ENCODE measurements around the gene SCAMP4.
A peak's percentile ranks its signal among the peaks of the same experiment; 100 is the strongest.

Gene SCAMP4

DNA sequence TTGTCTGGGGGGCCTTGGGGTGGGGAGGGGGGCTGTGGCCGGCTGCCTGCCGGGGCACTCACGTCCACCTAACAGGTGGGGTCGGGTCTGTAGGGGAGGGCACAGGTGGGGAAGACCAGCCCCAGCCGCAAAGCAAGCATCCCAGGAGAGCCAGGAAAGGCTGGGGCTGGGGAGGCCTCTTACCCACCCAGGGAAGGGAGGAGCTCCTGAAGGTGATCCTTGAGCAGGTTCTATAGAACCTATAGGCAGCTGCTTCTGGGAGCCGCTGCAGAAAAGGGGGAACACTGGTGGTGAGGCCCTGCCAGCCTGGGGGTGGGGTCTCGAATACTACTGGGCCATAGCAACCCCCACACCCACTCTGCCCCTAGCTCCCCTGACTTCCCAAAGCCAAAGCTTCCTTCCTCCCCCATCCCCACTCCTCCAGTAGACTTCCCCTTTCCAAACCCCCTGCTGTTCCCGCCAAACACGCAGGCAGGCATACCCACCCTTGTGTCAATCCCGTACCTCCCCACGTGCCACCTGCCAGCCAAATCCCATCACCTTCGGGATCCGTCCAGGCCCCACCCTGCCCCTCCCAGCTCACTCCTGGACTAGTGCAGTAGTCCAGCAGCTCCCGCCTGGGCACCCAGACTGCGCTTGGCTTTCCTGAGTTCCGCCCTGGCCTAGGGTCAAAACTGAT is 47.4 kb upstream of the SCAMP4 start:
- Histone ChIP-seq H3K27me3 (ENCODE audit: insufficient read depth, low read length) (peaks cover 10% of the 10 kb centered on the region), H3K4ac (ENCODE audit: low read depth, low read length) (no peak overlapping the region), H3K36me3 (ENCODE audit: control insufficient read depth in 1 of 2, insufficient read depth in 2 of 2, low read length in 2 of 2) (peaks cover 0 to 3% of the 10 kb centered on the region in 2 experiments), H3K9ac (ENCODE audit: low read length) (no peak overlapping the region), H3K27ac (ENCODE audit: low read depth, low read length) (no peak overlapping the region), H2BK5ac (ENCODE audit: low read depth, low read length, poor library complexity) (no peak overlapping the region), H3K79me2 (ENCODE audit: control insufficient read depth, insufficient read depth, low read length, poor library complexity) (peaks cover 7% of the 10 kb centered on the region), H4K12ac (ENCODE audit: low read depth, low read length) (no peak overlapping the region), H3K14ac (ENCODE audit: low read length) (no peak overlapping the region), H4K8ac (ENCODE audit: low read depth, low read length) (no peak overlapping the region), H3K79me1 (ENCODE audit: low read length) (peaks cover 5% of the 10 kb centered on the region), H2BK120ac (ENCODE audit: insufficient read depth, low read length, poor library complexity) (no peak overlapping the region), H3K18ac (ENCODE audit: low read length) (no peak overlapping the region), H3K9me3 (ENCODE audit: insufficient read depth, low read depth, low read length) (no peaks in the 10 kb centered on the region), H3K4me3 (ENCODE audit: low read depth, low read length) (no peak overlapping the region), H2AFZ (ENCODE audit: insufficient read depth, low read length, poor library complexity) (no peak overlapping the region), H2AK5ac (ENCODE audit: low read length) (no peak overlapping the region), H4K91ac (ENCODE audit: low read depth, low read length) (no peak overlapping the region), H3K4me1 (ENCODE audit: control insufficient read depth in 1 of 2, insufficient read depth in 2 of 2, low read length in 2 of 2) (peaks cover 36 to 40% of the 10 kb centered on the region in 2 experiments), H3K4me2 (ENCODE audit: low read length) (peak overlapping the region; percentile 82), H2BK12ac (ENCODE audit: low read length) (no peak overlapping the region), H3K23ac (ENCODE audit: low read length) (no peak overlapping the region)
- no peak for DNase-seq
- no CpG with 5 or more reads among the region's 16 CpGs for whole genome bisulfite sequencing (ENCODE audit: extremely low coverage, insufficient coverage, insufficient read length)

DNA sequence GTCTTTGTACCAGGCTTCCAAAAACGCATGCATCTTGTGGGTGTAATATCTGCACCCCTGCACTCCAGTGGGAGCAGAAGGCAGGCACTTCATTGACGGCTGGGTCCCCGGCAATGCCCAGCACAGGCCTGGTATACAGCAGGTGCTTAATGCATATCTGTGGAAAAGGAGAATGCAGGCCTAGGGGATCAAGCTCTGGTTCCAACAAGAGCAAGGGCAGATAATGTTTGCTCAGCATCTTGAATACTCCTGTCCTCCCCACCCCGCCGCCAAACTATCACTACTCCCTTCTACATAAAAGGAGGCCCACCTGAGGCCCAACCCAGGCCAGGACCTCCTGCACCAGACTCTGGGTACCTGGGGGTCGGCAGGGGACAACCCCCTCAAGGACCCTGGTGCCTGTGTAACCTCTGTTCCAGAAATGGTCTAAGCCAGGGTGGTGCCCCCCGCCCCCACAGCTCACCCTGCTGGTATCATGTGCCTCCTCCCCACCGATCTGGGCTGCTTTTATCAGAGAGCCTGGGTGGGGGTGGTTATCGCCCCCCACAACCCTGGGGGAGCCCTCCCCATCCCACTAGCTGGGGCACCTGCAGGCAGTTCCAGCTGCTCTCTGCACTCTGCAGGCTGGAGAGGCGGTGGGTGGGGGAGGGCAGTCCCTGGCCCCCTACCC is 46.7 kb upstream of the SCAMP4 start:
- H4K8ac ChIP-seq (ENCODE audit: low read depth, low read length), result no peak overlapping the region

DNA sequence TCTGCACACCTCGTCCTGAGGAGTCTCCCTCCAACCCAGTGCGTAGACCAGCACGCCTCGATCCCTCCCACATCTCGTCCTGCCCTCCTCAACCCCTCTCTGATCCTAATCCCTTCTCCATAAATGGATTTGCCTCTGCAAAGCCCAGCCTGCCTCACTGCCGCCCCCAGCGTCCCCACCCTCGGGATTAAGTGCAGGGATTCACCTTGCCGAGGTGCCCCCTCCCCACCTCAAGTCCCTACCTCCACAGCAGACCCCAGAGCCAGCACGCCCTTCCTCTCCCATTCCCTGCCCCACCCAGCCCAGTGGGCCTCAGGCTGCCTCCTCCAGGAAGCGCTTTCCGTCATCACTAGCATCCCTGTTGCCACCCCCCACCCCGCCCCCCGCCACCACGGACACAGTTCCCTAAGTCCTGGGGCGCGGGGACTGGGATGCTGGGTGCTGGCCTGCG is 45.8 kb upstream of the SCAMP4 start:
- Histone ChIP-seq H3K27me3 (ENCODE audit: insufficient read depth, low read length) (peaks cover 10% of the 10 kb centered on the region), H2BK5ac (ENCODE audit: low read depth, low read length, poor library complexity) (no peak overlapping the region), H3K4me2 (ENCODE audit: low read length) (no peak overlapping the region), H3K79me2 (ENCODE audit: control insufficient read depth, insufficient read depth, low read length, poor library complexity) (peaks cover 11% of the 10 kb centered on the region), H2BK120ac (ENCODE audit: insufficient read depth, low read length, poor library complexity) (no peak overlapping the region), H3K79me1 (ENCODE audit: low read length) (peaks cover 7% of the 10 kb centered on the region), H3K4me3 (ENCODE audit: low read depth, low read length) (no peak overlapping the region), H4K91ac (ENCODE audit: low read depth, low read length) (no peak overlapping the region), H3K9ac (ENCODE audit: low read length) (no peak overlapping the region), H3K27ac (ENCODE audit: low read depth, low read length) (no peak overlapping the region), H3K4me1 (ENCODE audit: control insufficient read depth in 1 of 2, insufficient read depth in 2 of 2, low read length in 2 of 2) (peaks cover 36 to 37% of the 10 kb centered on the region in 2 experiments), H2AK5ac (ENCODE audit: low read length) (no peak overlapping the region), H3K36me3 (ENCODE audit: control insufficient read depth in 1 of 2, insufficient read depth in 2 of 2, low read length in 2 of 2) (peaks cover 0 to under 1% of the 10 kb centered on the region in 2 experiments), H2AFZ (ENCODE audit: insufficient read depth, low read length, poor library complexity) (no peak overlapping the region), H4K12ac (ENCODE audit: low read depth, low read length) (no peak overlapping the region), H3K14ac (ENCODE audit: low read length) (no peak overlapping the region), H3K4ac (ENCODE audit: low read depth, low read length) (no peak overlapping the region), H3K9me3 (ENCODE audit: insufficient read depth, low read depth, low read length) (no peaks in the 10 kb centered on the region), H3K18ac (ENCODE audit: low read length) (no peak overlapping the region), H4K8ac (ENCODE audit: low read depth, low read length) (no peak overlapping the region), H2BK12ac (ENCODE audit: low read length) (no peak overlapping the region), H3K23ac (ENCODE audit: low read length) (no peak overlapping the region)
- WGBS (ENCODE audit: extremely low coverage, insufficient coverage, insufficient read length), result no CpG with 5 or more reads among the region's 18 CpGs
- no peak for DNase-seq

More for the DNA sequence above, 46.7 kb upstream of the SCAMP4 start:
- H3K9me3 ChIP-seq (ENCODE audit: insufficient read depth, low read depth, low read length), result no peaks in the 10 kb centered on the region
- no peak overlapping the region for H2BK120ac ChIP-seq (ENCODE audit: insufficient read depth, low read length, poor library complexity)
- WGBS (ENCODE audit: extremely low coverage, insufficient coverage, insufficient read length), result no CpG with 5 or more reads among the region's 10 CpGs
- H3K23ac ChIP-seq (ENCODE audit: low read length), result no peak overlapping the region
- no peak overlapping the region for H4K12ac ChIP-seq (ENCODE audit: low read depth, low read length)
- no peak overlapping the region for H3K9ac ChIP-seq (ENCODE audit: low read length)
- peaks cover 10% of the 10 kb centered on the region for H3K27me3 ChIP-seq (ENCODE audit: insufficient read depth, low read length)
- H3K4me1 ChIP-seq (ENCODE audit: control insufficient read depth in 1 of 2, insufficient read depth in 2 of 2, low read length in 2 of 2), result peaks cover 36 to 39% of the 10 kb centered on the region in 2 experiments
- no peak overlapping the region for H2AFZ ChIP-seq (ENCODE audit: insufficient read depth, low read length, poor library complexity)
- no peak overlapping the region for H3K4me3 ChIP-seq (ENCODE audit: low read depth, low read length)
- H3K79me2 ChIP-seq (ENCODE audit: control insufficient read depth, insufficient read depth, low read length, poor library complexity), result peaks cover 9% of the 10 kb centered on the region
- H3K79me1 ChIP-seq (ENCODE audit: low read length), result peaks cover 6% of the 10 kb centered on the region
- peaks cover 0 to 3% of the 10 kb centered on the region in 2 experiments for H3K36me3 ChIP-seq (ENCODE audit: control insufficient read depth in 1 of 2, insufficient read depth in 2 of 2, low read length in 2 of 2)
- H2BK5ac ChIP-seq (ENCODE audit: low read depth, low read length, poor library complexity), result no peak overlapping the region
- H2BK12ac ChIP-seq (ENCODE audit: low read length), result no peak overlapping the region
- no peak overlapping the region for H4K91ac ChIP-seq (ENCODE audit: low read depth, low read length)
- H2AK5ac ChIP-seq (ENCODE audit: low read length), result no peak overlapping the region
- no peak overlapping the region for H3K14ac ChIP-seq (ENCODE audit: low read length)
- H3K27ac ChIP-seq (ENCODE audit: low read depth, low read length), result no peak overlapping the region
- no peak for DNase-seq
- H3K4me2 ChIP-seq (ENCODE audit: low read length), result no peak overlapping the region
- no peak overlapping the region for H3K4ac ChIP-seq (ENCODE audit: low read depth, low read length)
- no peak overlapping the region for H3K18ac ChIP-seq (ENCODE audit: low read length)

- Histone ChIP-seq H3K79me2 (ENCODE audit: control insufficient read depth, insufficient read depth, low read length, poor library complexity) (peaks cover 9% of the 10 kb centered on the region), H2BK12ac (ENCODE audit: low read length) (no peak overlapping the region), H2AK5ac (ENCODE audit: low read length) (no peak overlapping the region), H3K23ac (ENCODE audit: low read length) (no peak overlapping the region), H3K4ac (ENCODE audit: low read depth, low read length) (peak overlapping the region; percentile 48), H3K14ac (ENCODE audit: low read length) (no peak overlapping the region), H3K27ac (ENCODE audit: low read depth, low read length) (no peak overlapping the region), H4K12ac (ENCODE audit: low read depth, low read length) (no peak overlapping the region), H2AFZ (ENCODE audit: insufficient read depth, low read length, poor library complexity) (peak overlapping the region; percentile 28), H2BK120ac (ENCODE audit: insufficient read depth, low read length, poor library complexity) (no peak overlapping the region), H2BK5ac (ENCODE audit: low read depth, low read length, poor library complexity) (no peak overlapping the region), H4K8ac (ENCODE audit: low read depth, low read length) (no peak overlapping the region), H3K9me3 (ENCODE audit: insufficient read depth, low read depth, low read length) (no peaks in the 10 kb centered on the region), H4K91ac (ENCODE audit: low read depth, low read length) (no peak overlapping the region), H3K79me1 (ENCODE audit: low read length) (peaks cover 12% of the 10 kb centered on the region), H3K27me3 (ENCODE audit: insufficient read depth, low read length) (peaks cover 10% of the 10 kb centered on the region), H3K4me3 (ENCODE audit: low read depth, low read length) (no peak overlapping the region), H3K4me1 (ENCODE audit: control insufficient read depth in 1 of 2, insufficient read depth in 2 of 2, low read length in 2 of 2) (peaks cover 32 to 37% of the 10 kb centered on the region in 2 experiments), H3K4me2 (ENCODE audit: low read length) (peak overlapping the region; percentile 13), H3K36me3 (ENCODE audit: control insufficient read depth in 1 of 2, insufficient read depth in 2 of 2, low read length in 2 of 2) (no peaks in the 10 kb centered on the region), H3K18ac (ENCODE audit: low read length) (no peak overlapping the region), H3K9ac (ENCODE audit: low read length) (no peak overlapping the region)
- WGBS (ENCODE audit: extremely low coverage, insufficient coverage, insufficient read length), result no CpG with 5 or more reads among the region's 32 CpGs
- peak; percentile 80 to 87 for DNase-seq
Measured at GRCh38 chr19:1860042-1860775, 45.0 kb upstream of the SCAMP4 start.

All from trophoblast cell (in vitro differentiated cells and primary cell).